Measurements from ENCODE around the gene AMZ1.

Gene AMZ1

DNA sequence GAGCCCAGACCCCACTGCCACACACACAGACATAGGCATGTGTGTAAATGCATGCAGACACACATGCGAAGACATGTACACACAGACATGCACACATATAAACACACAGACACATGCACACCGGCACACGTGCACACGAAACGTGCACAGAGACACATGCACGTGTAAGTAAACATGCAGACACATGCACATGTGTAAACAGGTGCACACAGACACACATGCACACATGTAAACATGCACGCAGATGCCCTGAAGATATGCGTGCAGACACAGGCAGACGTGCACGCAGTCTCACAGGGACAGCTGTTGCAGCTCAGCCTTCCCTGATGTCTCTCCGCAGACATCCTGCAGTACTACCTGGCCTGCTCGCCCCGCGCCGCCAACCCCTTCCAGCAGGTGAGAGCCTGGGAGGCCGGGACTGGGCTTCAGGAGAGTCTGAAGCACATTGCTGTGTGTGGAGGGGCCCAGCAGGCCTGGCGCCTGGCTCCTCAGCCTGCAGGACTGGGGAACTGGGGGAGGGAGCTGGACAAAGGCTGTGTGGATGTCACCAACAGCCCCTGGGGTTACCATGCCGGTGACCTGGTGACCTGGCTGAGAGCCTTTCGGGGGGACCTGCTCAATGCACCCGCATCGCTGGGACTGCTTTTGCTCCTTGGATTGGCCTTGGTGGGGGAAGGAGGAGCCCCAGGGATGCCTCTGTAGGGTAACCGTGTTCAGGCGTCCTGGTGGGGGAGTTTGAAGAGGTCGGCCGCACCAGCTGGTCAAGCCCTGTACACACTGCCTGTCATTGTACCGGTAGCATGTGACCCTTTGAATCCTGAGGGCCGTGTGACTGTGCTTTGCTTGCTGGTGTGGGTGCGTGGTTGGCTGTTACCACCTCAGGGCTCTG, 35.9 kb upstream of the AMZ1 start:
- TF ChIP-seq, protein P1, sequence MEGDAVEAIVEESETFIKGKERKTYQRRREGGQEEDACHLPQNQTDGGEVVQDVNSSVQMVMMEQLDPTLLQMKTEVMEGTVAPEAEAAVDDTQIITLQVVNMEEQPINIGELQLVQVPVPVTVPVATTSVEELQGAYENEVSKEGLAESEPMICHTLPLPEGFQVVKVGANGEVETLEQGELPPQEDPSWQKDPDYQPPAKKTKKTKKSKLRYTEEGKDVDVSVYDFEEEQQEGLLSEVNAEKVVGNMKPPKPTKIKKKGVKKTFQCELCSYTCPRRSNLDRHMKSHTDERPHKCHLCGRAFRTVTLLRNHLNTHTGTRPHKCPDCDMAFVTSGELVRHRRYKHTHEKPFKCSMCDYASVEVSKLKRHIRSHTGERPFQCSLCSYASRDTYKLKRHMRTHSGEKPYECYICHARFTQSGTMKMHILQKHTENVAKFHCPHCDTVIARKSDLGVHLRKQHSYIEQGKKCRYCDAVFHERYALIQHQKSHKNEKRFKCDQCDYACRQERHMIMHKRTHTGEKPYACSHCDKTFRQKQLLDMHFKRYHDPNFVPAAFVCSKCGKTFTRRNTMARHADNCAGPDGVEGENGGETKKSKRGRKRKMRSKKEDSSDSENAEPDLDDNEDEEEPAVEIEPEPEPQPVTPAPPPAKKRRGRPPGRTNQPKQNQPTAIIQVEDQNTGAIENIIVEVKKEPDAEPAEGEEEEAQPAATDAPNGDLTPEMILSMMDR (IDR thresholded peaks at IDR 0.05; ENCODE audit: extremely low read depth, missing control alignments), result no peak
- no peak for DNase-seq (ENCODE audit: low spot score)

DNA sequence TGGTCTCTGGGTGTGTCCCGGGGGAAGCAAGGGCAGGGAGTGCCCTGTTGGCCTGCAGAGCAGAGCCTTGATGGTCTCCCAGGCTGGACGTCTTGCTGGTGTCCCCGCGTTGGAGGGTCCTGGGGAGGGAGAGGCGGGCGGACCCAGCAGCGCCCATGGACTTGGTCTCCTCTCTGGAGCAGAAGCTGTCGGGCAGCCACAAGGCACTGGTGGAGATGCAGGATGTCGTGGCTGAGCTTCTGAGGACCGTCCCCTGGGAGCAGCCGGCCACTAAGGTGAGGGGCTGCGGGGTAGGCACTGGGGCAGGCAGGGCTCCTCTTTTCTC, 35.3 kb upstream of the AMZ1 start:
- no peak for DNase-seq (ENCODE audit: low spot score)
- TF ChIP-seq, protein P1 (IDR thresholded peaks at IDR 0.05; ENCODE audit: extremely low read depth, missing control alignments), result no peak

DNA sequence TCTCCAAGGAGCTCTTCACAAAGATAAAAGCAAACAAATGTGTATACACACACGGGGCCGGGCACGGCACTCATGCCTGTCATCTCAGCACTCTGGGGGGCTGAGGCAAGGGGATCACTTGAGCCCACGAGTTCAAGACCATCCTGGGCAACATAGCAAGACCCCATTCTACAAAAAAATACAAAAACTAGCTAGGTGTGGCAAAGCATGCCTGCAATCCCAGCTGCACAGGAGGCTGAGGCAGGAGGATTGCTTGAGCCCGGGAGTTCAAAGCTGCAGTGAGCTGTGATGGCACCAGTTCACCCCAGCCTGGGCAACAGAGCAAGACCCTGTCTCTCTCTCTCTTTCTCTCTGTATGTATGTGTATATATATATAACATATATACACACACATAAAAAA, 33.9 kb upstream of the AMZ1 start:
- TF ChIP-seq, protein P1 (IDR thresholded peaks at IDR 0.05; ENCODE audit: extremely low read depth, missing control alignments), result no peak

DNA sequence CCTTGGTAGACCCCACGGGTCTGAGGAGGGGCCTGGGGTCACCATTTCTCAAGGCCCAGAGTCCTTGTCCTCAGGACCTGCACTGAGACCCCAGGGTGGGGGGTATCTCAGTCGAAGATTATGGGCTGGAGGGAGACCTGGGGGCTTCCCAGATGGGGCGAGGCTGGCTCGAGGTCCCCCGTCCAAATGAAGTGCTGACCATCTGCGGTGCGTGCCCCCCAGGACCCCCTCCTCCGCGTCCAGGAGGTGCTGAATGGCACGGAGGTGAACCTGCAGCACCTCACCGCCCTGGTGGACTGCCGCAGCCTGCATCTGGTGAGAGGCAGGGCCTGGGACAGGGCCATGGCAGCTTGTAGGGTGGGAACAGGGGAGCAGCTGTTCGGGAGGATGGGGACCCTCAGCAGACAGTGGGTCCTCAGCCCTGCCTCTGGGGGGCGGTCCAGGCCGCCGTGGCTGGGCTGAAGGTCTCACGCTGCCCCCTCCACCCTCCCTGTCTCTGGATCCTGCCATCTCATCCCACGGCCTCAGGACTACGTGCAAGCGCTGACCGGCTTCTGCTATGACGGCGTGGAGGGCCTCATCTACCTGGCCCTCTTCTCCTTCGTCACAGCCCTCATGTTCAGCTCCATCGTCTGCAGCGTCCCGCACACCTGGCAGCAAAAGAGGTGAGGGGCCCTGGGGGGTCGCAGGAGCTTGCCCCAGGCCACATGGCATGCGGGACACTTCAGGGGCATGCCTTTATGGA, 32.0 kb upstream of the AMZ1 start:
- no peak for DNase-seq (ENCODE audit: low spot score)
- TF ChIP-seq, protein P1 (IDR thresholded peaks at IDR 0.05; ENCODE audit: extremely low read depth, missing control alignments), result no peak

More for the DNA sequence above, 33.9 kb upstream of the AMZ1 start:
- no peak for DNase-seq (ENCODE audit: low spot score)

DNA sequence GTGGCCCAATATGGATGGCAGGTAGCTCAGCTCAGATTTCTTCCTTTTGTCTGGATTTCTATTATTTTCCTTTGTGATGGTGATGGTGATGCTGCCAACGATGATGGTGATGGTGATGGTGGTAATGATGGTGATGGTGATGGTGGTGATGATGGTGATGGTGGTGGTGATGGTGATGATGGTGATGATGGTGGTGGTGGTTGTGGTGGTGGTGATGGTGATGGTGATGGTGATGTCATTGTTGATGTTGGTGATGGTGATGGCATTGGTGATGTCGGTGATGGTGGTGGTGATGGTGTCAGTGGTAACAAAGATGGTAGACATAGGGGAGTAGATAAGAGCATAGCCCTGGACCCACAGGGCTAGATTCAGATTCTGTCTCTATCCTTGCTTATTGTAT, 30.8 kb upstream of the AMZ1 start:
- TF ChIP-seq, protein P1 (IDR thresholded peaks at IDR 0.05; ENCODE audit: extremely low read depth, missing control alignments), result no peak
- DNase-seq (ENCODE audit: low spot score), result no peak

DNA sequence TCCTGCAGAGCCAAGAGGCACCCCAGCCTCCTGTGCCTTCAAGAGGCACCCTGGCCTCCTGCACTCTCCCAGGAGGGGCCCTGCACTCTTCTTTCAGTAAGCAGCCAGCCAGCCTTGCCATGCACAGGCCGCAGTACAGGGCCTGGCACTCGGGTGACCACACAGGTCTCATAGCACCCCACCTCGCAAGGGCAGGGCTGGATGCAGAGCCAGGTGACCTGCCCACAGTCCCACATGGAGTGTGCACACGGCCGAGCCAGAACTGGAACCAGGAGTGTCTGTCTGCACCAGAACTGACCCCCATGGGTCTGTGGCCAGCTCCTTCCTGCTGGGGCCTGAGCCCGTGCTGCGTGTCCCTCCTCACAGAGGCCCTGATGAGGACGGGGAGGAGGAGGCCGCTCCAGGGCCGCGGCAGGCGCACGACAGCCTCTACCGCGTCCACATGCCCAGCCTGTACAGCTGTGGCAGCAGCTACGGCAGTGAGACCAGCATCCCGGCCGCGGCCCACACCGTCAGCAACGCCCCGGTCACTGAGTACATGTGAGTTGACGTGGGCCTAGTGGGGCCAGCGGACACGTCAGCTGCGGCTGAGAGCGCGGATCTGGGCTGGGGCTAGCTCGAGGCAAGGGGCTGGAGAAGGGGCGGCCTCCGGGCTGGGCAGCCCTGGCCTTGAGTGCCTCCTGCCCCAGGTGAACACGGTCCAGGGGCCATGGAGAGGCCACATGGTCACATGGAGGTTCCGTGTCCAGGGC, 29.9 kb upstream of the AMZ1 start:
- DNase-seq (ENCODE audit: low spot score), result no peak
- TF ChIP-seq, protein P1 (IDR thresholded peaks at IDR 0.05; ENCODE audit: extremely low read depth, missing control alignments), result no peak
